HG03103 (cell line): Measurements from ENCODE around the gene CCDC97.

Source experiments
- ATAC-seq: cut with Tn5 transposase; IDR thresholded peaks from one replicate; pipeline ENCODE4 v1.9.1; 2021; ENCODE audit warnings: low read depth; ENCODE audit not compliant: unreplicated experiment

The CCDC97 gene

GRCh38 chr19:41297628-41298347, 12.2 kb upstream of the CCDC97 start:
- peak; percentile 49 for ATAC-seq

- ATAC-seq: peak; percentile 15
Observed at GRCh38 chr19:41298348-41298964, 11.5 kb upstream of the CCDC97 start.

- ATAC-seq: no peak
Observed at GRCh38 chr19:41299046-41299754, 10.8 kb upstream of the CCDC97 start.

GRCh38 chr19:41299755-41300089, 10.2 kb upstream of the CCDC97 start:
- ATAC-seq: no peak

- no peak for ATAC-seq
Observed at GRCh38 chr19:41300555-41300954, 9.4 kb upstream of the CCDC97 start.

- ATAC-seq: no peak
Observed at GRCh38 chr19:41302624-41303351, 7.2 kb upstream of the CCDC97 start.

- no peak for ATAC-seq
Observed at GRCh38 chr19:41303954-41304353, 6.0 kb upstream of the CCDC97 start.

- no peak for ATAC-seq
Observed at GRCh38 chr19:41304706-41305483, 5.1 kb upstream of the CCDC97 start.

GRCh38 chr19:41305927-41306793, 3.8 kb upstream of the CCDC97 start:
- no peak for ATAC-seq

GRCh38 chr19:41307090-41307875, 2.7 kb upstream of the CCDC97 start:
- no peak for ATAC-seq

- ATAC-seq: no peak
Observed at GRCh38 chr19:41307954-41308449, 2.0 kb upstream of the CCDC97 start.

GRCh38 chr19:41308450-41309179, 1.4 kb upstream of the CCDC97 start:
- ATAC-seq: no peak

- ATAC-seq: no peak
Observed at GRCh38 chr19:41309180-41310032, 566 bp upstream of the CCDC97 start.

- ATAC-seq: no peak
Observed at GRCh38 chr19:41311072-41311471, 1.1 kb downstream of the CCDC97 start.

- ATAC-seq: no peak
Observed at GRCh38 chr19:41311613-41312012, 1.6 kb downstream of the CCDC97 start.

- no peak for ATAC-seq
Observed at GRCh38 chr19:41316306-41316920, 6.4 kb downstream of the CCDC97 start.
